ENCODE results near the gene RAE1.

- TF ChIP-seq EZH2phosphoT487 (IDR thresholded peaks at IDR 0.05; ENCODE audit: borderline replicate concordance): no peak
- TF ChIP-seq, protein P1, sequence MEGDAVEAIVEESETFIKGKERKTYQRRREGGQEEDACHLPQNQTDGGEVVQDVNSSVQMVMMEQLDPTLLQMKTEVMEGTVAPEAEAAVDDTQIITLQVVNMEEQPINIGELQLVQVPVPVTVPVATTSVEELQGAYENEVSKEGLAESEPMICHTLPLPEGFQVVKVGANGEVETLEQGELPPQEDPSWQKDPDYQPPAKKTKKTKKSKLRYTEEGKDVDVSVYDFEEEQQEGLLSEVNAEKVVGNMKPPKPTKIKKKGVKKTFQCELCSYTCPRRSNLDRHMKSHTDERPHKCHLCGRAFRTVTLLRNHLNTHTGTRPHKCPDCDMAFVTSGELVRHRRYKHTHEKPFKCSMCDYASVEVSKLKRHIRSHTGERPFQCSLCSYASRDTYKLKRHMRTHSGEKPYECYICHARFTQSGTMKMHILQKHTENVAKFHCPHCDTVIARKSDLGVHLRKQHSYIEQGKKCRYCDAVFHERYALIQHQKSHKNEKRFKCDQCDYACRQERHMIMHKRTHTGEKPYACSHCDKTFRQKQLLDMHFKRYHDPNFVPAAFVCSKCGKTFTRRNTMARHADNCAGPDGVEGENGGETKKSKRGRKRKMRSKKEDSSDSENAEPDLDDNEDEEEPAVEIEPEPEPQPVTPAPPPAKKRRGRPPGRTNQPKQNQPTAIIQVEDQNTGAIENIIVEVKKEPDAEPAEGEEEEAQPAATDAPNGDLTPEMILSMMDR (conservative IDR thresholded peaks at IDR 0.05; ENCODE audit: low read length): peak; percentile 95
These were observed 30.8 kb downstream of the RAE1 start for GRCh38 chr20:57381596-57382503.
